IPS-18a (cell line): ENCODE measurements around the gene UHRF2.

Source experiments
- H3K27ac ChIP-seq: one replicate; pipeline ENCODE4 v1.5.1; 2013; ENCODE audit warnings: low read length
- H3K27me3 ChIP-seq: one replicate; pipeline ENCODE4 v1.6.1; 2013; ENCODE audit warnings: mild to moderate bottlenecking, low read length; ENCODE audit not compliant: control insufficient read depth, insufficient read depth
- H3K36me3 ChIP-seq: one replicate; pipeline ENCODE4 v1.6.1; 2013; ENCODE audit warnings: low read depth, low read length; ENCODE audit not compliant: control insufficient read depth
- H3K4me1 ChIP-seq: one replicate; pipeline ENCODE4 v1.6.1; 2013; ENCODE audit warnings: low read depth, low read length; ENCODE audit not compliant: control insufficient read depth
- H3K4me3 ChIP-seq: one replicate; pipeline ENCODE4 v1.5.1; 2013; ENCODE audit warnings: low read length
- H3K9ac ChIP-seq: one replicate; pipeline ENCODE4 v1.6.1; 2013; ENCODE audit warnings: mild to moderate bottlenecking, low read length, moderate library complexity
- H3K9me3 ChIP-seq: one replicate; pipeline ENCODE4 v1.6.1; 2013; ENCODE audit warnings: low read depth, low read length; ENCODE audit not compliant: control insufficient read depth

UHRF2 gene

GRCh38 chr9:6549106-6549800 is 136.3 kb downstream of the UHRF2 start:
- no peaks in the 10 kb centered on the region for H3K27me3 ChIP-seq
- no peak overlapping the region for H3K9ac ChIP-seq
- H3K4me1 ChIP-seq: no peaks in the 10 kb centered on the region
- H3K9me3 ChIP-seq: no peaks in the 10 kb centered on the region
- peaks cover 12% of the 10 kb centered on the region for H3K36me3 ChIP-seq
- H3K4me3 ChIP-seq: no peak overlapping the region
- H3K27ac ChIP-seq: no peak overlapping the region

DNA sequence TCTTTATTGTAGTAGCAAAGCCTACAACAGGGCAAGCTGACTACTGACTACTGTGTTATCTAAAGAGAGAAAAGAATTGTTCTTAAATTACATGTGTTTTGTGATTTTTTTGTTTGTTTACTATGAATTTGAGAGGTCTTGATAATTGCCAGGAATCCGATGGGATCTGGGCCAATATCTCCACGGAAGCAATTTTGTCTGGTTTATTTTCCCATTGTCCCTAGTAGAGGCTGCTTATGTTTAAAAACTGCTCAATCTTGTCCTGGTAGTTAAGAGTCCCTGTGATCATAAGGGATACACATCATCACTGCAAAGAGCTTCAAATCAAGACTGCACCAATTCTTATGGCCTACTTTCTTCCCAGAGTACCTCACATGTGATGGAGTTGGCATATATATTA is 138.1 kb downstream of the UHRF2 start:
- no peak overlapping the region for H3K4me3 ChIP-seq
- no peaks in the 10 kb centered on the region for H3K4me1 ChIP-seq
- H3K27me3 ChIP-seq: no peaks in the 10 kb centered on the region
- H3K27ac ChIP-seq: no peak overlapping the region
- no peak overlapping the region for H3K9ac ChIP-seq
- peaks cover 10% of the 10 kb centered on the region for H3K36me3 ChIP-seq
- H3K9me3 ChIP-seq: no peaks in the 10 kb centered on the region

DNA sequence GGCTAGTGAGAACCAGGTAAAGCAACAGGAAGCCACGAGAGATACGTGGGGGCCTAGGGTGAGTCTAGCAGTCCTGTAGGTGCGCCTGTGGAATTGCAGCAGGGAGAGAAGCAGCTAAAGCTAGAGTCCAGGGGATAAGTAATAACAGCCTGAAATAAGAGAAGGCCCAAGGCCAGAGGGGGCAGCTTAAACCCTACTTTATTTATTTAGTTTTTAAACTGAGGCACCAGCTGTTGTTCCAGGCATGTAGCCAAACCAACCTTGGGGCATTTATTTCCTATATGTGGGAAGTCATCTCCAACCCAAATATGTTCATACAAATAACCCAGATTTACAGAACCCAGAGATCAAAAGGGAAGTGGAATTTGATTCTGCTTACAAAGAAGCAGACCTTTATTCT is 139.0 kb downstream of the UHRF2 start:
- Histone ChIP-seq H3K4me1 (no peaks in the 10 kb centered on the region), H3K27ac (no peak overlapping the region), H3K9ac (no peak overlapping the region), H3K4me3 (no peak overlapping the region), H3K9me3 (no peaks in the 10 kb centered on the region), H3K36me3 (peaks cover 11% of the 10 kb centered on the region), H3K27me3 (no peaks in the 10 kb centered on the region)

DNA sequence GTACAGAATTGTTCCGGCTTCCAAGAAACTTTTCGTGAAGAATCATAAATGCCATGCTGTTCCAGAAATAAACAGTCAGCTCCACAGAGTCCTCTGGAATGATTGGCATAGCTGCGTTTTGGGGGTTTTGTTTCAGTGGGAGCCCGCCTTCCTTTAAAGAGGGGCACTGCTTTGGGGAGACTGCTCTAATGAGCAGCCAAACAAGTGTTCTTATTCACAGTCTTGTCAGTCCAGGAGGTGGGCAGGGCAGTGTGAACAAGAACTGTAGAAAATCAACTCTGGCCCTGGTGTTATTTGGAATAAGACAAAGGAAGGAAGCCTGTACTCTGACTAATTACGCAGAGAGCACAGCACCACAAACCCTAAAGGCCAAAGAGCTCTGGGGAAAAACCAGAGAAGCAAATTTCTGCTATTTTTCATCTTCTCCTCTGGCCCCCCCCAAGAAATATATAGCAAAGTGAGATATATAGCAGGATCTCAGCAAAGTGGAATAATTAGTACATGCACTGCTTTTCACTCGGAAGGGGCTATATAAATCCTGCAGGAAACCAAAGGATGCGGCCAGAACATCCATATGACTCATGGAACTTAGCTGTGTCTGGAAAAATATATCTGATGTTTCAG is 139.6 kb downstream of the UHRF2 start:
- Histone ChIP-seq H3K27ac (no peak overlapping the region), H3K4me3 (no peak overlapping the region), H3K9me3 (no peaks in the 10 kb centered on the region), H3K36me3 (peaks cover 11% of the 10 kb centered on the region), H3K9ac (no peak overlapping the region), H3K4me1 (peaks cover under 1% of the 10 kb centered on the region), H3K27me3 (no peaks in the 10 kb centered on the region)

GRCh38 chr9:6553866-6554265 is 140.9 kb downstream of the UHRF2 start:
- peaks cover 11% of the 10 kb centered on the region for H3K36me3 ChIP-seq
- H3K27me3 ChIP-seq: no peaks in the 10 kb centered on the region
- no peaks in the 10 kb centered on the region for H3K9me3 ChIP-seq
- no peak overlapping the region for H3K4me3 ChIP-seq
- no peak overlapping the region for H3K27ac ChIP-seq
- H3K4me1 ChIP-seq: peaks cover 14% of the 10 kb centered on the region
- H3K9ac ChIP-seq: no peak overlapping the region
